ENCODE results near the gene TBC1D8B. TPM values are rescaled to one million over a fixed set of nuclear protein-coding genes. Genes with fewer than 3 reads are reported as not detected.

Gene TBC1D8B
- total RNA-seq, 1 experiment from 2014 or later = 1.1 TPM

- Histone ChIP-seq H3K36me3 (replicated peaks; ENCODE audit: control insufficient read depth, insufficient read depth, low read length) (no peaks in the 10 kb centered on the region), H3K4me3 (ENCODE audit: insufficient read depth, low read depth, low read length) (no peak overlapping the region), H3K27me3 (ENCODE audit: control insufficient read depth, insufficient read depth, low read length) (peaks cover 1% of the 10 kb centered on the region; the same call in 1 of the 2 replicates)
- DNase-seq = no peak
Observed at GRCh38 chrX:106903856-106904528, 101.5 kb downstream of the TBC1D8B start.

DNA sequence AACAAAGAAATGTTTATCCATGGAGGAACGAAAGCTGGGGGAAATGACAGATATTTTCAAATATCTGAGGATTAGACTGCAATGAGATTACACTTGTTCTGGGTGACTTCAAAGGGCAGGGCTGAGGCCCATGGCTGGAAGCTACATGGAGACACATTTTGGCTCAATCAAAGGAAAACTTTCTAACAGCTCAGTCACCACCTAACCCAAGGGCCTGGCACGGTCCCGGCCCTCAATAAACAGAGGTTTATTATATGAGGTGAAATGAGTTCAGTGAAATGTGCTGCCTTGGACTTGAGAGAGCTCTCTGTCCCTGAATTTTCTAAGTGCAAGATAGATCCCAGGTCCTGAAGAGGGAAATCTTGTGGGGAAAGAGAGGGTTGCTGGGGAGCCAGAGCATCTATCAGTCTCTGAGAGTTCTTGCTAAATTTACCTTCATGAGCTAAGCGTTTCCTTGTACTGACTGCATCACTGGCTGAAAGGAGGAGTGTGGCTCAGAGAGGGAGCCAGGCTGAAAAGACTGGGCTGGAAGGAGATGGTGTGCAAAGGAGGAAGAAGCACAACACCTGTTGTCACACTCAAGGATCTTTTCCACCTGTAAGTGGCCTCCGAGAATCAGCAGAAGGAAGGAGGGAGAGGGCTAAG is 102.7 kb downstream of the TBC1D8B start:
- no peak for DNase-seq
- no peak overlapping the region for H3K4me3 ChIP-seq (ENCODE audit: insufficient read depth, low read depth, low read length)
- H3K27me3 ChIP-seq (ENCODE audit: control insufficient read depth, insufficient read depth, low read length) = peaks cover 1% of the 10 kb centered on the region; the same call in 1 of the 2 replicates
- H3K36me3 ChIP-seq (replicated peaks; ENCODE audit: control insufficient read depth, insufficient read depth, low read length) = no peaks in the 10 kb centered on the region

- no peak for DNase-seq
- Histone ChIP-seq H3K27me3 (ENCODE audit: control insufficient read depth, insufficient read depth, low read length) (peaks cover 1% of the 10 kb centered on the region; the same call in 1 of the 2 replicates), H3K36me3 (replicated peaks; ENCODE audit: control insufficient read depth, insufficient read depth, low read length) (no peaks in the 10 kb centered on the region), H3K4me3 (ENCODE audit: insufficient read depth, low read depth, low read length) (no peak overlapping the region)
Observed at GRCh38 chrX:106906361-106906760, 103.9 kb downstream of the TBC1D8B start.

DNA sequence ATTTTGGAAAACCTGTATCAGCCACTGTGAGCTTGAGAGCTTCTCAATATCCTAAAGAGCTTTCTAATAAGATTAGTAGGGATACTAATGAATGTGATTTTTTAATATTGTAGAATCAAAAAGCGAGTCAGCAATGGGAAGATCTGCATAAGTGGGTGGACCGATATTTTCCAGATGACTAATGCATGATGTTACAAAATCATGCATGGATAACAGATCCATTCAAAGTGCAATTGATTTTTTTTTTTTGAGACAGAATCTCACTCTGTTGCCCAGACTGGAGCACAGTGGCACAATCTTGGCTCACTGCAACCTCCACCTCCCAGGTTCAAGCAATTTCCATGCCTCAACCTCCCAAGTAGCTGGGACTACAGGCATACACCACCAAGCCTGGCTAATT is 110.4 kb downstream of the TBC1D8B start:
- Histone ChIP-seq H3K4me3 (ENCODE audit: insufficient read depth, low read depth, low read length) (no peak overlapping the region), H3K27me3 (ENCODE audit: control insufficient read depth, insufficient read depth, low read length) (no peaks in the 10 kb centered on the region; the same call in 1 of the 2 replicates), H3K36me3 (replicated peaks; ENCODE audit: control insufficient read depth, insufficient read depth, low read length) (no peaks in the 10 kb centered on the region)
- DNase-seq = no peak

DNA sequence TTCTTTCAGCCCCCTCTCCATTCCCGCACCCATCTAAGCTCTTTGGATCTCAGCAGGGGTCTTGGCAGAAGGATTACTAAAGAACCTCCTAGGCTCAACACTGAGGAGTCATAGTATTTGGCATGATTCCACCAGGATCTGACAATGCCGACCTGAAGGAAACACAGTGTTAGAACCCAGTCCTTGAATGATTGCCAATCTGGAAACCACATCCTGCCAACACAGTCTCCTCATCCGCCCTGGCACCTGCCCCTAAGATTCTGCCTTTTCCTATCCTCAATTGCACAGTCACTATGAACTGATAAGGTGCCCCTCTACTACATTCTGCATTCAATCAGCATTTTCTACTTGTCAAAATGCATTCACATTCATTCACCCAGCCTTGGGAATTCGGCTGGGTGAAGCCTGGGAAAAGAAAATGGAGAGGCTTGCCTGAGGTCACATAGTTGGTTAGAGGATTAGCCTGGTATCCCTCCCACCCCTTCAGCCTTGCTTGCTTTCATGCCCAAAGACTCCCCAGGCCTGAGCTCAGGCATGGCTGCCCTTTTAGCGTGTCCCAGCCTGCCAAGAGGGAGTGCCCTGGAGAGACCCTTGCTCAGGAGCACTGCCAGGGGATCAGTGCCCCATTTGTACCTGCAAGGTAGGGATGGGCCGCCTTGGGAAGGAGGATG is 115.5 kb downstream of the TBC1D8B start:
- Histone ChIP-seq H3K27me3 (ENCODE audit: control insufficient read depth, insufficient read depth, low read length) (no peaks in the 10 kb centered on the region; the same call in 1 of the 2 replicates), H3K4me3 (ENCODE audit: insufficient read depth, low read depth, low read length) (no peak overlapping the region), H3K36me3 (replicated peaks; ENCODE audit: control insufficient read depth, insufficient read depth, low read length) (no peaks in the 10 kb centered on the region)
- DNase-seq = no peak

DNA sequence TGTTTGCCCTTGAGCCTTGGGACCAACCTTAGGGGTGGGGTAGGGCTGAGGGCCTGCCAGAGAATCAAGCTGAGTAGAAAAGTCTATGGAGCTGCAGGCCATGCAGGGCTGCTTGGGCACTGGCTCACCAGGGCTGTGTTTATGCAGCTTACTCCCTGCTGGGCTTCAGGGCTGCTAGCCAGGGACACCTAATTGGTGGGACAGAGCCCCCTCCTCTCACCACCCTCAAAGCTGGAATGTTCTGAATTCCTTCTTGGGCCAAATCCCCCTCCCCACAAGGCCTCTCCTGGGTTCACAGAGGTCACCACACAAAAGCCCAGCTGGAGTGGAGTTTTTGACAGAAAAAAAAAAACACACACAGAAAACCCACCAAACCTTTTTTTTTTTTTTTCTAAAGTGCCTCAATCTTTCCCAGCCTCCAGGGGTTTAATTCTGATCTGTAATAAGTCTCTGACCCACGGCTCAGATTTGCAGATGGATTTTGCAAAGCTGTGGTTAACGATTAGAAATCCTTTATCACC is 117.5 kb downstream of the TBC1D8B start, which contains the start of gene CLDN2:
CLDN2 (plus strand) TSS at position 471 of the 521 bp plus-strand sequence. CDS start 7,827 bp downstream, outside the sequence.
- H3K36me3 ChIP-seq (replicated peaks; ENCODE audit: control insufficient read depth, insufficient read depth, low read length) = no peaks in the 10 kb centered on the region
- peak; percentile 71 for DNase-seq
- no peaks in the 10 kb centered on the region; the same call in 1 of the 2 replicates for H3K27me3 ChIP-seq (ENCODE audit: control insufficient read depth, insufficient read depth, low read length)
- no peak within 1 kb of the TSS for H3K4me3 ChIP-seq (ENCODE audit: insufficient read depth, low read depth, low read length)

- Histone ChIP-seq H3K36me3 (replicated peaks; ENCODE audit: control insufficient read depth, insufficient read depth, low read length) (no peaks in the 10 kb centered on the region), H3K27me3 (ENCODE audit: control insufficient read depth, insufficient read depth, low read length) (no peaks in the 10 kb centered on the region; the same call in 1 of the 2 replicates), H3K4me3 (ENCODE audit: insufficient read depth, low read depth, low read length) (no peak overlapping the region)
- no peak for DNase-seq
Observed at GRCh38 chrX:106921637-106922036, 119.2 kb downstream of the TBC1D8B start.

Other genes with a start within 250 kb of the TBC1D8B start
- 5.0 and 7.2 TPM in 2 replicates for gene RADX, start 190.7 kb upstream of the TBC1D8B start, total RNA-seq (2014; rRNA removed; shearing (Covaris generic))
- gene RNF128, start 76.0 kb upstream of the TBC1D8B start, total RNA-seq (2014; rRNA removed; shearing (Covaris generic)) = 0.62 and 1.0 TPM in 2 replicates
- gene RIPPLY1, start 100.7 kb downstream of the TBC1D8B start, total RNA-seq (2014; rRNA removed; shearing (Covaris generic)) = 0.24 TPM in 1 of 2 replicates, not detected in the other
- not detected in 2 replicates for gene CLDN2, start 117.7 kb downstream of the TBC1D8B start, total RNA-seq (2014; rRNA removed; shearing (Covaris generic))
- gene MORC4, start 197.5 kb downstream of the TBC1D8B start, total RNA-seq (2014; rRNA removed; shearing (Covaris generic)) = 2.7 and 5.6 TPM in 2 replicates

Data from H7 (cell line).